ENCODE results near the gene PITX3. TPM values are rescaled to one million over a fixed set of nuclear protein-coding genes. Genes with fewer than 3 reads are reported as not detected.

PITX3 gene
- total and polyA plus RNA-seq, 2 experiments from 2014 or later, result 0.34 TPM; not detected in 1

- H3K27ac ChIP-seq (ENCODE audit: low read depth), result no peak overlapping the region
- H4K20me1 ChIP-seq (replicated peaks; ENCODE audit: insufficient read depth), result peaks cover 7% of the 10 kb centered on the region; the same call in 1 of the 2 replicates
- Mint-ChIP-seq H3K36me3 (ENCODE audit: low read depth) (no peaks in the 10 kb centered on the region), H3K9me3 (no peaks in the 10 kb centered on the region), H3K4me3 (no peak overlapping the region), H3K27ac (no peak overlapping the region), H3K4me1 (peaks cover 8% of the 10 kb centered on the region; the same call in 2 of the 3 replicates), H3K27me3 (ENCODE audit: insufficient read depth, low read depth, poor library complexity) (peaks cover 84% of the 10 kb centered on the region)
- no peaks in the 10 kb centered on the region for H3K9me2 ChIP-seq (ENCODE audit: insufficient read depth)
- no peaks in the 10 kb centered on the region for H3K79me2 ChIP-seq (replicated peaks; ENCODE audit: insufficient read depth)
- H3K36me3 ChIP-seq (ENCODE audit: insufficient read depth), result no peaks in the 10 kb centered on the region
- H3K4me1 ChIP-seq (ENCODE audit: insufficient read depth), result peaks cover 4% of the 10 kb centered on the region; the same call in 1 of the 2 replicates
- no peaks in the 10 kb centered on the region for H3F3A ChIP-seq (replicated peaks; ENCODE audit: low read depth)
- no peak for ATAC-seq
- TF ChIP-seq CREB1 (CRISPR knock-in tag; IDR thresholded peaks at IDR 0.05; ENCODE audit: low read depth) (no peak), ZNF462 (CRISPR knock-in tag; IDR thresholded peaks at IDR 0.05) (no peak), STAT1 (IDR thresholded peaks at IDR 0.05; ENCODE audit: unreplicated experiment) (no peak), ETS1 (IDR thresholded peaks at IDR 0.05) (no peak), ZNF114 (CRISPR knock-in tag; IDR thresholded peaks at IDR 0.05) (no peak), ZNF331 (CRISPR knock-in tag; IDR thresholded peaks at IDR 0.05; ENCODE audit: low read depth) (no peak), NANOG (IDR thresholded peaks at IDR 0.05; ENCODE audit: borderline replicate concordance) (no peak), REST (IDR thresholded peaks at IDR 0.05; ENCODE audit: unreplicated experiment) (no peak), POLR2AphosphoS5 (IDR thresholded peaks at IDR 0.05; ENCODE audit: low read depth) (no peak), JUNB (IDR thresholded peaks at IDR 0.05; ENCODE audit: unreplicated experiment) (no peak), EZH2phosphoT487 (IDR thresholded peaks at IDR 0.05; ENCODE audit: unreplicated experiment) (no peak), EZH2 (IDR thresholded peaks at IDR 0.05; ENCODE audit: low read depth, unreplicated experiment) (no peak)
- TF ChIP-seq, protein P1, sequence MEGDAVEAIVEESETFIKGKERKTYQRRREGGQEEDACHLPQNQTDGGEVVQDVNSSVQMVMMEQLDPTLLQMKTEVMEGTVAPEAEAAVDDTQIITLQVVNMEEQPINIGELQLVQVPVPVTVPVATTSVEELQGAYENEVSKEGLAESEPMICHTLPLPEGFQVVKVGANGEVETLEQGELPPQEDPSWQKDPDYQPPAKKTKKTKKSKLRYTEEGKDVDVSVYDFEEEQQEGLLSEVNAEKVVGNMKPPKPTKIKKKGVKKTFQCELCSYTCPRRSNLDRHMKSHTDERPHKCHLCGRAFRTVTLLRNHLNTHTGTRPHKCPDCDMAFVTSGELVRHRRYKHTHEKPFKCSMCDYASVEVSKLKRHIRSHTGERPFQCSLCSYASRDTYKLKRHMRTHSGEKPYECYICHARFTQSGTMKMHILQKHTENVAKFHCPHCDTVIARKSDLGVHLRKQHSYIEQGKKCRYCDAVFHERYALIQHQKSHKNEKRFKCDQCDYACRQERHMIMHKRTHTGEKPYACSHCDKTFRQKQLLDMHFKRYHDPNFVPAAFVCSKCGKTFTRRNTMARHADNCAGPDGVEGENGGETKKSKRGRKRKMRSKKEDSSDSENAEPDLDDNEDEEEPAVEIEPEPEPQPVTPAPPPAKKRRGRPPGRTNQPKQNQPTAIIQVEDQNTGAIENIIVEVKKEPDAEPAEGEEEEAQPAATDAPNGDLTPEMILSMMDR (conservative IDR thresholded peaks at IDR 0.05; ENCODE audit: low read depth in 2 of 2), result no peak
- no peak for DNase-seq (ENCODE audit: low spot score)
- H3K4me2 ChIP-seq, result no peak overlapping the region
- H2AFZ ChIP-seq, result no peak overlapping the region
- H3K27me3 ChIP-seq (ENCODE audit: insufficient read depth), result peaks cover 98% of the 10 kb centered on the region
- no peak overlapping the region for H3K4me3 ChIP-seq
These were observed 7.3 kb downstream of the PITX3 start for GRCh38 chr10:102233997-102234396.
